A673 (cell line): Measurements from ENCODE around the gene RSPH6A. TPM values are rescaled to one million over a fixed set of nuclear protein-coding genes. Genes with fewer than 3 reads are reported as not detected.

ENCODE experiments used
- BruUV-seq: library from RNA; stranded (reverse); fragments of 400-500 nt; replicated peaks from 2 replicates; lab custom pipeline; 2021; lab: Mats Ljungman, UMichigan
- CTCF ChIA-PET: fragments of 300-600 bp; sonication (Branson Sonifier 250); formaldehyde crosslinking; loops from one replicate; lab custom pipeline; 2022; ENCODE audit warnings: antibody characterized with exemption; lab: Charles Lee
- POLR2A ChIA-PET: fragments of 300-600 bp; sonication (Branson Sonifier 250); formaldehyde crosslinking; loops from one replicate; lab custom pipeline; 2022; ENCODE audit warnings: antibody characterized with exemption; ENCODE audit not compliant: low non-redundant PET; lab: Charles Lee
- DNase-seq: peaks from one replicate; pipeline ENCODE4 v3.0.0-alpha.2; 2015; ENCODE audit warnings: low spot score
- H3K27ac ChIP-seq: fragments of 200-600 bp; sonication (generic); 2 replicates; pipeline ENCODE4 v1.5.1; 2016; ENCODE audit warnings: mixed run types, low read depth, mild to moderate bottlenecking, mixed read lengths, antibody characterized with exemption, low read length; ENCODE audit not compliant: poor library complexity, severe bottlenecking
- H3K27me3 ChIP-seq: fragments of 200-600 bp; sonication (generic); replicated peaks from 2 replicates; pipeline ENCODE4 v1.6.1; 2017; ENCODE audit warnings: mixed run types, low read depth, mild to moderate bottlenecking, mixed read lengths, antibody characterized with exemption, low read length; ENCODE audit not compliant: insufficient read depth, poor library complexity
- H3K36me3 ChIP-seq: fragments of 200-600 bp; sonication (generic); 2 replicates; pipeline ENCODE4 v1.6.1; 2016; ENCODE audit warnings: mixed run types, mild to moderate bottlenecking, mixed read lengths, antibody characterized with exemption, low read length; ENCODE audit not compliant: insufficient read depth, poor library complexity, severe bottlenecking
- H3K4me1 ChIP-seq: fragments of 200-600 bp; sonication (generic); 2 replicates; pipeline ENCODE4 v1.6.1; 2017; ENCODE audit warnings: mixed run types, mild to moderate bottlenecking, mixed read lengths, antibody characterized with exemption, low read length; ENCODE audit not compliant: insufficient read depth, poor library complexity, severe bottlenecking
- H3K4me3 ChIP-seq: fragments of 200-600 bp; sonication (generic); 2 replicates; pipeline ENCODE4 v1.5.1; 2016; ENCODE audit warnings: low read depth, mixed run types, mild to moderate bottlenecking, mixed read lengths, low read length; ENCODE audit not compliant: poor library complexity, severe bottlenecking
- H3K9me3 ChIP-seq: fragments of 200-600 bp; sonication (generic); 2 replicates; pipeline ENCODE4 v1.6.1; 2016; ENCODE audit warnings: mixed run types, low read depth, mild to moderate bottlenecking, mixed read lengths, antibody characterized with exemption, low read length; ENCODE audit not compliant: poor library complexity, severe bottlenecking
- CTCF ChIP-seq: fragments of 300-800, 200-600 bp; sonication (generic); conservative IDR thresholded peaks from 2 replicates; pipeline ENCODE4 v1.5.1; 2017; ENCODE audit warnings: low read depth, mild to moderate bottlenecking, antibody characterized with exemption, low read length, moderate library complexity, mixed read lengths
- EZH2 ChIP-seq: fragments of 200-600 bp; sonication (generic); IDR thresholded peaks from 2 replicates; pipeline ENCODE4 v1.6.1; 2017; ENCODE audit warnings: borderline replicate concordance, low read depth, mild to moderate bottlenecking, mixed read lengths, antibody characterized with exemption, low read length; ENCODE audit not compliant: poor library complexity, severe bottlenecking
- intact Hi-C: fragments of 100-400 bp; cut with micrococcal nuclease; formaldehyde crosslinking; loops from one replicate; pipeline ENCODE4 v1.10.0; 2022; ENCODE audit not compliant: unreplicated experiment
- total RNA-seq: library from RNA; stranded (reverse); gene quantifications from 2 replicates; pipeline ENCODE4 v1.2.3, GENCODE V29; 2021

RSPH6A gene
- total RNA-seq, 1 experiment from 2014 or later: 0.19 TPM

GRCh38 chr19:45821570-45821969, 6.5 kb upstream of the RSPH6A start:
- Histone ChIP-seq H3K4me1 (no peaks in the 10 kb centered on the region), H3K27me3 (no peaks in the 10 kb centered on the region), H3K36me3 (peaks cover 42% of the 10 kb centered on the region), H3K4me3 (no peak overlapping the region), H3K27ac (no peak overlapping the region), H3K9me3 (no peaks in the 10 kb centered on the region)
- intact Hi-C loops: no loop called here
- TF ChIP-seq EZH2: no peak
- TF ChIP-seq CTCF: no peak
- DNase-seq: no peak
- ChIA-PET POLR2A (interaction anchor here (0.5 kb wide), 1 partner anchor 17 kb away, joined by 3 read pairs; no protein-coding TSS in a partner anchor), CTCF (no interaction called here)
- no TSS peak for BruUV-seq

GRCh38 chr19:45821103-45821521, 6.0 kb upstream of the RSPH6A start:
- intact Hi-C loops: no loop called here
- Histone ChIP-seq H3K27me3 (no peaks in the 10 kb centered on the region), H3K36me3 (peaks cover 37% of the 10 kb centered on the region), H3K9me3 (no peaks in the 10 kb centered on the region), H3K4me3 (no peak overlapping the region), H3K4me1 (no peaks in the 10 kb centered on the region), H3K27ac (peak overlapping the region; percentile 23)
- ChIA-PET POLR2A (interaction anchor here (0.5 kb wide), 1 partner anchor 16 kb away, joined by 3 read pairs; no protein-coding TSS in a partner anchor), CTCF (no interaction called here)
- TF ChIP-seq EZH2 (no peak), CTCF (no peak)
- no TSS peak for BruUV-seq
- DNase-seq: no peak

GRCh38 chr19:45820413-45821102, 5.5 kb upstream of the RSPH6A start:
- Histone ChIP-seq H3K4me3 (no peak overlapping the region), H3K9me3 (no peaks in the 10 kb centered on the region), H3K4me1 (no peaks in the 10 kb centered on the region), H3K27ac (peak overlapping the region; percentile 23), H3K27me3 (no peaks in the 10 kb centered on the region), H3K36me3 (peaks cover 32% of the 10 kb centered on the region)
- no peak for TF ChIP-seq CTCF
- TF ChIP-seq EZH2: no peak
- BruUV-seq: no TSS peak
- POLR2A ChIA-PET: interaction anchor here (0.6 kb wide), 1 partner anchor 50 kb away, joined by 7 read pairs; no protein-coding TSS in a partner anchor
- intact Hi-C loops: no loop called here
- DNase-seq: no peak
- CTCF ChIA-PET: no interaction called here
